Activated T-cell treated with anti-CD3 and anti-CD28 coated beads, Interleukin-2, amount 50 U/mL, for 4 hours (primary cell): Measurements from ENCODE around the gene SGTA. TPM values are rescaled to one million over a fixed set of nuclear protein-coding genes. Genes with fewer than 3 reads are reported as not detected.
A peak's percentile ranks its signal among the peaks of the same experiment; 100 is the strongest.

ENCODE experiments used
- ATAC-seq, 2 donors: fragments of 200-7000 bp; cut with Tn5 transposase; one replicate each; pipeline ENCODE4 v1.10.0; 2021
- DNase-seq: peaks from one replicate; pipeline ENCODE4 v3.0.0-alpha.2; 2020
- H3K27me3 Mint-ChIP-seq: one replicate; pipeline ENCODE4 v1.8.0; 2021; ENCODE audit warnings: low read depth, mixed read lengths
- H3K36me3 Mint-ChIP-seq: one replicate; pipeline ENCODE4 v1.8.0; 2022; ENCODE audit warnings: mixed read lengths; ENCODE audit not compliant: insufficient read depth
- H3K4me1 Mint-ChIP-seq: one replicate; pipeline ENCODE4 v1.8.0; 2021; ENCODE audit warnings: low read depth, mixed read lengths
- H3K4me3 Mint-ChIP-seq: one replicate; pipeline ENCODE4 v1.8.0; 2021; ENCODE audit warnings: mild to moderate bottlenecking, moderate library complexity, mixed read lengths
- H3K9me3 Mint-ChIP-seq: one replicate; pipeline ENCODE4 v1.8.0; 2021; ENCODE audit warnings: mixed read lengths
- total RNA-seq, 3 donors: library from RNA; stranded (reverse); gene quantifications; one replicate each; pipeline ENCODE4 v1.2.1, GENCODE V29; 2021

The SGTA gene
- total RNA-seq, 3 donors from 2014 or later = 99.3 to 107 (median 102) TPM

- Mint-ChIP-seq H3K27me3 (no peaks in the 10 kb centered on the region), H3K9me3 (no peaks in the 10 kb centered on the region), H3K36me3 (peaks cover 18% of the 10 kb centered on the region), H3K4me1 (peaks cover 11% of the 10 kb centered on the region), H3K4me3 (no peak overlapping the region)
- DNase-seq (no peak), ATAC-seq (no peak)
Measured at GRCh38 chr19:2791876-2792275, 8.8 kb upstream of the SGTA start.

DNA sequence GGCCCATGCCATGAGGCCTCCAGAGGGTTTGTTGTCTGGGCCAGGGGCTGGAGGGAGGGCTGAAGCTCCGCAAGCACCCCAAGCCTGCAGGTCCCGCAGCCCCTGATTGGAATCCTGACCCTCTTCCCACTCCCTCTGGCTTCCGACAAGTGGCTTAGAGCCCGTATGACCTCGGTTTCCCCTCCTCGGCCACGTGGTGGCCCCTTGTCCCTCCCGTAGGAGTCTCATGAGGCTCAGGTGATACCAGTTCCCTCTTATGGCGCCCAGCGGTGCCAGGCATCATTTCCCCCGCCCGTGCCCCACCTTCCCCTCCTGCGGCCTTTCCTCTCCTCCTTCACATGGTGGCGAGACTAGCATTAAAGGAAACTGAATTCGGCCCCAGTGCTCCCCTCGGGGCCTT is 8.4 kb upstream of the SGTA start:
- H3K4me1 Mint-ChIP-seq = peaks cover 11% of the 10 kb centered on the region

DNA sequence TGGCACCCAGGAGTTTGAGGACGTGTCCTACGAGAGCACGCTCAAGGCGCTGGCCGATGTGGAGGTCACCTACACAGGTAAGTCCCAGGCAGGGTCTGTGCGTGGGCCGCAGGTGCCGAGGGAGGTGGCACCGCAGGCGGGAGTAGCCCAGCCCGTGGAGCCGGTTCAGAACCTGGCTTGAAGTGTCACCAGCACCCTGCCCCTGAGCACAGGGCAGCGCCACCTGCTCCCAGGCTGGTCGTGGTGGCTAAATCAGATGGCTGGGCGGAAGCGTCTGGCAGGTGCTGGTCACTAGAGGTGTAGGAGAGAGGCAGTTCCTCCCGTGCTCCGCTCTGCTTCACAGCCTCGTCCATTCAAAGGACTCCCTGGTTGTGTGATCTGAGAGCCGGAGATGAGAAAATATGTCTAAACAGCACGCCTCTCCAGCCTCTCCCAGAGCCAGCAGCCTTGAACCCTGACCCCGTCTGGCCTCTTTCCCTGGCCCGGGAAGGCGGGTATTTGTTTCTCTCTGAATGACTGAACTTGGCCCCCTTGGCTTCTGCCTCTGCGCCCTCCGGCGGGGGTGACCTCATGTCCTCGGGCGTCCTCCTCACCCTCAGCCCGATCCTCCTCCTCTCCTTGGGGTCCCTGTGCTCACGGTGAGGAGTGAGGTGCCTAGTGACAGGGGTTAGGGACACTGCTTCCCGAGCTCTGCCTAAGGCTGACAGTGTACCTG is 7.6 kb upstream of the SGTA start:
- no peak for DNase-seq
- H3K4me3 Mint-ChIP-seq = no peak overlapping the region
- peaks cover 14% of the 10 kb centered on the region for H3K4me1 Mint-ChIP-seq
- H3K36me3 Mint-ChIP-seq = peaks cover 14% of the 10 kb centered on the region
- no peak for ATAC-seq
- no peaks in the 10 kb centered on the region for H3K9me3 Mint-ChIP-seq
- H3K27me3 Mint-ChIP-seq = no peaks in the 10 kb centered on the region

More for the DNA sequence above, 8.4 kb upstream of the SGTA start:
- DNase-seq (no peak), ATAC-seq (no peak)
- Mint-ChIP-seq H3K27me3 (no peaks in the 10 kb centered on the region), H3K36me3 (peaks cover 18% of the 10 kb centered on the region), H3K9me3 (no peaks in the 10 kb centered on the region), H3K4me3 (no peak overlapping the region)

DNA sequence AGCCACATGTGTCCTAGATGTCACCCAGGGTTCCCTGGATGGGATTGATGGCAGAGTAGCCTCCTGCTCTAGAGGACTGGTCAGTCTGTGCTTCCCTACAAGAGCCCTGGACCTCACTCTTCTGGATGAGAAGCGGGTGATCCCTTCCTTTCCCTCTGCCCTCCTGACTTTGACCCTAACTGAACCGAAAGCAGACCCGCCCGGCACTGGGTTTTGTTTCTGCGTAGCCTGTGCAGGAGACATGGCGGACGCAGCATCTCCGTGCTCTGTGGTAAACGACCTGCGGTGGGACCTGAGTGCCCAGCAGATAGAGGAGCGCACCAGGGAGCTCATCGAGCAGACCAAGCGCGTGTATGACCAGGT is 7.1 kb upstream of the SGTA start:
- no peak overlapping the region for H3K4me3 Mint-ChIP-seq
- ATAC-seq = no peak
- no peaks in the 10 kb centered on the region for H3K9me3 Mint-ChIP-seq
- no peaks in the 10 kb centered on the region for H3K27me3 Mint-ChIP-seq
- peaks cover 12% of the 10 kb centered on the region for H3K36me3 Mint-ChIP-seq
- peaks cover 14% of the 10 kb centered on the region for H3K4me1 Mint-ChIP-seq
- no peak for DNase-seq

DNA sequence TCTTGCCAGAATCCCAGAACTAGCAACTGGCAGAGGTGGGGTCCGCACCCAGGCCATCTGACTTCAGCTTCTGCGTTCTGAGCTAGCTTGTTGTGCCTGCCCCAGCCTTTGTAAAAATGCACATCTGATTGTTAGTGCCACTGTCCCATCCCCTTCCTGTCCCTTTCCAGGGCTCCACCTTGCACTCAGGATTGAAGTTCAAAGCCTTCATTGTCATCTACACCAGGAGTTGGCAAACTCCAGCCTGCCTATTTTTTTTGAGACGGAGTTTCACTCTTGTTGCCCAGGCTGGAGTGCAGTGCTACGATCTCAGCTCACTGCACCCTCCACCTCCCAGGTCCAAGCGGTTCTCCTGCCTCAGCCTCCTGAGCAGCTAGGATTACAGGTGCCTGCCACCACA is 5.2 kb upstream of the SGTA start:
- Mint-ChIP-seq H3K27me3 (no peaks in the 10 kb centered on the region), H3K4me3 (no peak overlapping the region), H3K36me3 (peaks cover 9% of the 10 kb centered on the region), H3K4me1 (peaks cover 22% of the 10 kb centered on the region), H3K9me3 (no peaks in the 10 kb centered on the region)
- ATAC-seq (no peak), DNase-seq (no peak)

DNA sequence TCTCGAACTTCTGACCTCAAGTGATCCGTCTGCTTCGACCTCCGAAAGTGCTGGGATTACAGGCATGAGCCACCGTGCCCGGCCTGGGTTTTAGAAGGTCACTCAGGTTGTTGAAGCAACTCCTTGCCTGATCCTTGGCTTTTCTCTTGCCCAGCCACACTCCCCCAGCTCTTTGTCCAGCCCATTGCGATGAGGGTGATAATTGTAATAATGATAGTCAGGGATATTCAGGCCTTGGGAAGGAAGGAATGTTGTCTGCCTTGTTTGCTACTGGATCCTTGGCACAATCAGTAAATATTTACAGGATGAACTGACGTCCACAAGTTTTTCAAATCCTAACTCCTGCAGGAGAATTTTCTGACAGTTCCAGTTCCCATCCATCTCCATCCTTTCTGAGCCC is 4.0 kb upstream of the SGTA start:
- peak overlapping the region; percentile 92 for H3K4me3 Mint-ChIP-seq
- peaks cover 5% of the 10 kb centered on the region for H3K36me3 Mint-ChIP-seq
- ATAC-seq (no peak), DNase-seq (no peak)
- no peaks in the 10 kb centered on the region for H3K27me3 Mint-ChIP-seq
- peaks cover 27% of the 10 kb centered on the region for H3K4me1 Mint-ChIP-seq
- no peaks in the 10 kb centered on the region for H3K9me3 Mint-ChIP-seq

DNA sequence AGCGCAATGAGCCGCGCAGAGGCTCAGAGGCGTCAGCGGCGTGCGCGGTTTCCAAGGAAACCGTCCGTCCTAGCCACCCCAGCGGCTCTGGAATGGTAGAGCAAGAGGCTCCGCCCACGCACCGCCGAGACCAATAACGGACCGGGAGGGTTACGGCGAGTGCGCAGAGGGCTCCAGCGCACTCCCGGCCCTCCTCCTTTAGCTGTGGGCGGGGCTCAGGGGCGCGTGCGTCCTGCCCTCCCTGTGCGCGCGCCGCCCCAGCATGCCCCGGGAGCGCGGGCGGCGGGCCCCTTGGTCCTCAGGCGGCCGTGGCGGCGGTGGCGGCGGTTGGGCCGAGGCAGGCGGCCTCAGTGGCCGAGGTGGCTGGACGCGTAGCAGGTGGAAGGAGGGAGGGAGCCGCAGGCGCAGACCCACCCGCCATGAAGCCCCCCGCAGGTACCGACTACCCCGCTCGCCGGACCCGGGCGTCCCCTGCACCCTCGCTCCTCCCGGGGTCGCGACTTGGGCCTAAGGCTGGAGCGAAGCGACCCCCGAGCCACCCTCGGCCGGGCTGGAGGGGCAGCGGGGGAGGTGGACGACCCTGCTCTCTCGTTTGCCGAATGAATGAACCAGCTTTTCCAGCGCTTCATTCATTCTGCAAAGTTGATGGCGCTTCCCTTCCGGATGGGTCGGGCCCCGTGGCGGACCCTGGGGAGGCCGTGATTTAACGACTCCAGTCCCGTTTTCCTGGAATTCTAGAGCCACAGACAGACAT is 2.3 kb upstream of the SGTA start, which contains the start of gene THOP1:
Gene THOP1 (plus strand): TSS at position 260 of the 754 bp plus-strand sequence. CDS start 160 bp downstream, at position 420.
- Mint-ChIP-seq H3K9me3 (no peaks in the 10 kb centered on the region), H3K4me3 (peak within 1 kb of the TSS; percentile 92), H3K4me1 (peaks cover 44% of the 10 kb centered on the region), H3K36me3 (peaks cover 2% of the 10 kb centered on the region), H3K27me3 (no peaks in the 10 kb centered on the region)
- ATAC-seq (peak; percentile 83 to 89), DNase-seq (peak; percentile 99)

- ATAC-seq (no peak), DNase-seq (no peak)
- peak overlapping the region; percentile 91 for H3K4me3 Mint-ChIP-seq
- H3K36me3 Mint-ChIP-seq = peaks cover 7% of the 10 kb centered on the region
- peaks cover 48% of the 10 kb centered on the region for H3K4me1 Mint-ChIP-seq
- no peaks in the 10 kb centered on the region for H3K9me3 Mint-ChIP-seq
- H3K27me3 Mint-ChIP-seq = no peaks in the 10 kb centered on the region
Measured at GRCh38 chr19:2783781-2784145, 690 bp upstream of the SGTA start.

- peaks cover 46% of the 10 kb centered on the region for H3K4me1 Mint-ChIP-seq
- H3K36me3 Mint-ChIP-seq = peaks cover 9% of the 10 kb centered on the region
- no peak for DNase-seq
- H3K9me3 Mint-ChIP-seq = no peaks in the 10 kb centered on the region
- no peak for ATAC-seq
- H3K27me3 Mint-ChIP-seq = no peaks in the 10 kb centered on the region
- peak overlapping the region; percentile 91 for H3K4me3 Mint-ChIP-seq
Measured at GRCh38 chr19:2782329-2782935, 641 bp downstream of the SGTA start.

DNA sequence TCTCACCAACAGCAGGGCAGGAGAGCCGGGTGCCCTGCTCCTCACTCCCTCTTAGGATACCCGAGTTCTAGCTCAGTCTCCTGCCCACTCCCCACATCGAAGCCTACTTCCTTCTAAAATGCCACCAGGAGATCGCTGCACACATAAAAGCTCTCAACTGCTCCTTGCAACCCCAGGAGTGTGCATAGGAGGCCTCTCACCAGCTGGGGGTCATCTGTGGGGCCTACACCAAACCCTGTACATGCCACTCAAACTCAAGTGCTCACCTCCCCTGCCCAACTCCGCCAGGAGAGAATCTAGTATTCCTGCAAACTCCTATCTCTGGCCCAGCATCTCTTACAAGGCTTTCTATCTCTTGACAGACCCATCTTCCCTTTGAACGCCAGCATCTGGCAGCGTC is 2.8 kb downstream of the SGTA start:
- Mint-ChIP-seq H3K4me1 (peaks cover 50% of the 10 kb centered on the region), H3K36me3 (peaks cover 9% of the 10 kb centered on the region), H3K9me3 (no peaks in the 10 kb centered on the region), H3K27me3 (no peaks in the 10 kb centered on the region), H3K4me3 (no peak overlapping the region)
- DNase-seq (no peak), ATAC-seq (no peak)

DNA sequence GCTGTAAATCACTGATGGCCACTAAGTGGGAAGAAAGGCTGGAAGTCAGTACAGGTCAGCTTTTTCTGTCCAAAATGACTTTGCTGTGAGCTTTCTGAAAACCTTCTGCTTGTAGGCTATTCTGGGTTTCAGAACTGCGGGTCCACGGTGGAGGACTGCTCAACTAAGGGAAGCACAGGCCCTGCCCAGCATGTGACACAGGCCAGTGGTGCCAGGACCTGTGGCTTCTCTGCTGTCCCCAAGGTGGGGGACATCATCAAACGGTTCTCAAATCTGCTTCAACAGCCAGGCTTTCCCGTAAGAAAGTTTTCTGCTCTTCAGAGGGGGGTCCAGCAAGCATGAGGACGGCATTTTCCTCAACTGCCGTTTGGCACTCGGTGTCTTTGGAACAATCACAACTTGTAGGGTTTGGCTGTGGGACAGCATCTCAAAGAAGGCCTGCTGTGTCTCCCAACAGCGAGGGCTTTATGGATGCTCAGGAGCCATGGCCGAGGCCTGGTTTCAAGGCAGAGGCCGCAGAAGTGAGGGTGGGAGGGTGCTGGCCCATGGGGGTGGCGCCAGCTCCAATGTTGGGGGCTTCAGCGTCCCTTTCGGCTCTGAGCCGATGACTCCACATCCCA is 3.8 kb downstream of the SGTA start:
- Mint-ChIP-seq H3K27me3 (no peaks in the 10 kb centered on the region), H3K36me3 (peaks cover 9% of the 10 kb centered on the region), H3K4me1 (peaks cover 58% of the 10 kb centered on the region), H3K4me3 (no peak overlapping the region), H3K9me3 (no peaks in the 10 kb centered on the region)
- ATAC-seq (no peak), DNase-seq (no peak)

- no peak for ATAC-seq
- Mint-ChIP-seq H3K27me3 (no peaks in the 10 kb centered on the region), H3K36me3 (peaks cover 9% of the 10 kb centered on the region), H3K4me3 (no peak overlapping the region), H3K4me1 (peaks cover 54% of the 10 kb centered on the region), H3K9me3 (no peaks in the 10 kb centered on the region)
- no peak for DNase-seq
Measured at GRCh38 chr19:2777952-2778683, 5.0 kb downstream of the SGTA start.

- Mint-ChIP-seq H3K4me3 (peak overlapping the region; percentile 76), H3K27me3 (no peaks in the 10 kb centered on the region), H3K9me3 (no peaks in the 10 kb centered on the region), H3K4me1 (peaks cover 42% of the 10 kb centered on the region), H3K36me3 (peaks cover 9% of the 10 kb centered on the region)
- DNase-seq = peak; percentile 70
- peak; percentile 80 to 82 for ATAC-seq
Measured at GRCh38 chr19:2775556-2776430, 7.3 kb downstream of the SGTA start.
